Ishikawa (cell line): ENCODE results near the gene NPAS3.

Experiments used
- CREB1 ChIP-seq: IDR thresholded peaks from 2 replicates; pipeline ENCODE4 v1.6.1; 2012; ENCODE audit warnings: low read depth
- MAX ChIP-seq: IDR thresholded peaks from 2 replicates; pipeline ENCODE4 v1.6.1; 2012
- NFIC ChIP-seq: IDR thresholded peaks from 2 replicates; pipeline ENCODE4 v1.6.1; 2012
- RAD21 ChIP-seq: IDR thresholded peaks from 2 replicates; pipeline ENCODE4 v1.6.1; 2012; ENCODE audit warnings: low read depth
- REST ChIP-seq: IDR thresholded peaks from 2 replicates; pipeline ENCODE4 v1.6.1; 2012; ENCODE audit warnings: low read depth, mild to moderate bottlenecking
- TEAD4 ChIP-seq: IDR thresholded peaks from 2 replicates; pipeline ENCODE4 v1.6.1; 2012

DNA sequence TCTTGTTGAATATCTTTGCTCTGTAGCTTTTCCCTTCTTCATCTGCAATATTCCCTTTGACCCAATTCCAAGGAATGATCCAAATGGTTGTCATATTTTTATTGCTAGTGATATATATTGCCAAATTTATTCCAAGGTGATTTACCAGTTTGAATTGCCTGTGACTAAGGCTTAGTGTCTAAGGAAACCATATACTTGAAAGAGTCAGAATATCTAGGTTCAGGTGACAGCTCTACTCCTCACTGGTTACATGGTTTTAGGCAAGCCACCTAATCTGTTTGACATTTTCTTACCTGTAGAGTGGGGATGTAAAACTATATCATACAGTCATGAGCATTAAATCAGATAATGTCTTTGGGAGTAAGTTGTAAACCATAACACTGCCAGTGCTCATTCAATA, 473.8 kb downstream of the NPAS3 start:
- TF ChIP-seq RAD21 (no peak), CREB1 (no peak), TEAD4 (no peak), MAX (no peak), NFIC (no peak), REST (no peak)
